T47D (cell line): ENCODE measurements around the gene CCDC32.

ENCODE experiments used
- DNase-seq, 2 experiments: peaks; one replicate each; pipeline versions ENCODE4 v3.0.0 to v3.0.0-alpha.2; 2011 to 2012; ENCODE audit warnings: low read depth in 1 of 2, low spot score in 1 of 2
- JUND ChIP-seq: IDR thresholded peaks from 2 replicates; pipeline ENCODE4 v1.6.1; 2012; ENCODE audit warnings: low read depth
- in situ Hi-C: cut with HindIII; loops from 2 replicates; pipeline ENCODE4 v1.10.0; 2016; ENCODE audit warnings: low sequenced_read_pairs, low pct_unique_long_range_greater_than_20kb

Gene CCDC32

DNA sequence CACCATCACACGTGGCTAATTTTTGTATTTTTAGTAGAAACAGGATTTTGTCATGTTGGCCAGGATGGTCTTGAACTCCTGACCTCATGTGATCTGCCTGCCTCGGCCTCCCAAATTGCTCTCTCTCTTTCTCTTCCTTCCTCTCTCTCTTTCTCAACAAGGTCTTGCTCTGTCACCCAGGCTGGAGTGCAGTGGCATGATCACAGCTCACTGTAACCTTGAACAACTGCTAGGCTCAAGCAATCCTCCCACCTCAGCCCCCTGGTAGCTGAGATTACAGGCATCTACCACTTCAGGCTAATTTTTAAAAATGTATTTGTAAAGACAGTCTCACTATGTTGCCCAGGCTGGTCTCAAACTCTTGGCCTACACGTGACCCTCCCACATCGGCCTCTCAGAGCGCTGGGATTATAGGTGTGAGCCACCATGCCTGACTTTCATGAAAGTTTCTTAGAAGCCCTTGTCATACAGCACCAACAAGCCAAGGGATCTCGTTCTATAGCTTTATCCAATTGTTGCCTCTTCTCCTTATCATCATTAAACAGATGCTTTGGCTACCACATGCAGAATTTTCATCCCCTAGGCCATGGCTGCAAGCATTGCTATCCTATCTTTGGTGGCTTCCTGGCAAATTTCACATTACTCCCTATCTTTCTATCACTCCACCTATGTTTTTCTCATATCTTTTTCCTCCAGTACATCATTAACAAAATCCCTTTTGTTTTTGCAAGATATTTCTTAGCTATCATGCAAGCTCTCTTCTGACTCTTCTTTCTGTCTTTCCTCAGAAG, 5.7 kb downstream of the CCDC32 start:
- DNase-seq, result no peak
- in situ Hi-C loops, result no loop called here
- no peak for TF ChIP-seq JUND

DNA sequence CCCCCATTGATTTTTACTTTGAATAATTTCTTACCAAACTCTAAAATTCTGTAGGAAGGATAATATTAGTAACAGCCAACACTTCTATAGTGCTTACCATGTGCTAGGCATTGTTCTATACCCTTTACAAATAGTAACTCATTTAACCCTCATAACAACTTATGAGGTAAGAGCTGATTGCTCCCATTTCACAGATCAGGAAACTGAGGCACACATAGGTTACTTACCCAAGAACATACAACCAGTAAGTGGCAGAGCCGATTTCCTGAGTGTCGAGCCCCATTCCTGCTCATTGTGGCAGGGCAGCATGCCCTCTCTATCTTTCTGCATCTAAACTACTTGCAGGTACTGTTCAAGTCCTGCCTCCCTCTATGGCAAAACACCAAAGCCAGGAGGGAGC, 9.0 kb downstream of the CCDC32 start:
- TF ChIP-seq JUND, result no peak
- in situ Hi-C loops, result no loop called here
- no peak for DNase-seq

DNA sequence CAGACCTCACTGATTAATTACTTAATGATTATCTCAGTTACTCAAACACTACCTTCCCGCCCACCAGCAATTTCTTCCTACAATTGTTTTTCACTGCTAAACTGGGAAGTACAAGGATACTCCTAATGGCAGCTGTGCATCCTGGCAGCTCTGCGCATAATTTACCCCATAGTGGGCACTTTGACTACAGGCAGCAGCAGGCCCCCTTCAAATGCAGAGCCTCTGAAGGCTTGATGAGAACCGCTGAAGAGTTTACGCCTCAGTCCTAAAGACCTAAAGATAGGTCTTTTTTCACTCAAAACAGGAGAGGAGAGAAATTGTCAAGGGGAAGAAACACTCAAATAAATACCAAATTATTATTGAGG, 10.7 kb downstream of the CCDC32 start:
- DNase-seq, result no peak
- in situ Hi-C loops, result no loop called here
- no peak for TF ChIP-seq JUND

DNA sequence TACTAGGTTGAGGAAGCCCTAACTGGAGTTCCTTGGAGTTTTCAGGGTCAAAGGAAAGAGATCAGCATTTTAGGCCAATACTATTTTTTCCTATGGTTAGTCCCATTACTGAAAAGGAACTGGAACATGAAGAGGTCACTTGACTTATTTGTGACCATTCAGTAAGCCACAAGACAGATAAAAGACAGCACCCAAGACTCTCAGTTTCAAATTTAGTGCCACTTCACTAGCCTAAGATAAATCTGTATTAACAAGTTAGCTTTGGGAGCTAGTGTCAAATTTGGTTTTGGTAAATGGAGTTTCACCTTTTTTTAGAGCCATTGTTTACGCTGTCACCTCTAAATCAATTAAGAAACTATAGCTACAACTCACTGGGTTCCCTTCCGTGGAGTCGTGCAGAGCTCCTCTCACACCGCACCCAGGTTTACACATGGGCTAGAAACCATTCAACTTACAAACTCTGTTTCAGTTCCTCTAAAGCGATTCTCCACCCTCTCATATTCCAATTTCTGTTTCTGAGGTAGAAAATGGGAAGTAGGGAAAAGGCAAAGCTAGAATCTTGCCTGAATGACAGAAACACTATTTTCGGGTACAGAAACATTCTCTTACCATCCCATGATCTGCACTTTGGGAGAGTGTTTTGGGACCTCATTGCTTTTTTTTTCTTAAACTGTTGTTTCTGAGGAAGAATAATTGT, 14.4 kb downstream of the CCDC32 start:
- no peak for TF ChIP-seq JUND
- in situ Hi-C loops, result no loop called here
- no peak for DNase-seq

DNA sequence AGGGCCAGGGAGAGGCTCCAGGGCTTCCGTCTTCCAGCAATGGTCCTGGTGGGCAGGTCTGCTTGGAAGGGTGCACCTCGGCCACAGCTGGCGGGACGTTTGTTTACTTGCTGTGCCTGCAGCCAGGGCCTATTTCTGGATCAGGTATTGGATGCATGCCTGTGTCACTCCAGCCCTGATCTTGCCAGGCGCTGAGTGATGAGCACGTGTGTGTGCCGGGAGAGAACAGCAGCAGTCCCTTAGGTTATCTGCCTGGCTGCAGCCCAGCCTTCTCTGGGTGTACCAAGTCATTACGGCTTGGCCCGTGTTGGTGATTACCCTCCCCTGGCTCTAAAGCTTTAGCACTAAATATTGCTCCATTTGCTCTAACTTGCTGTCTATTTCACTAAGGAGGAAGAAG, 14.9 kb downstream of the CCDC32 start:
- no peak for DNase-seq
- TF ChIP-seq JUND, result no peak
- in situ Hi-C loops, result no loop called here

DNA sequence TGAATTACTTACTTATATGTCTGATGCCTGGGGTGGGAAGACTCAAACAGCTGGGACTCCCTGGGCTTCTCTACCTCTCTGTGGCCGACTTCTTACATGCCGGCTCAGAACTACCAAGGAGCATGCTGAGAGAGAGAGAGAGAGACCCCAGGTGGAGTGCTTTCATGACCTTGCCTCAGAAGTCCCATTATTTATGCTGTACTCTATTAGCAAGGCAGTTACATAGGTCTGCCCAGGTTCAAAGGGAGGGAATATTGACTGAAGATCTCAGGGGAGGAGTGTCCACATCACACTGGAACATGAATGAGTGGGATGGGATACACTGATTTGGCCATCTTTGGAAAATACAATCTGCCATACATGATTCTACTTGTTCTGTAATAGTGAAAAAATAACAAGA, 16.2 kb downstream of the CCDC32 start:
- DNase-seq, result no peak
- TF ChIP-seq JUND, result no peak
- in situ Hi-C loops, result no loop called here

DNA sequence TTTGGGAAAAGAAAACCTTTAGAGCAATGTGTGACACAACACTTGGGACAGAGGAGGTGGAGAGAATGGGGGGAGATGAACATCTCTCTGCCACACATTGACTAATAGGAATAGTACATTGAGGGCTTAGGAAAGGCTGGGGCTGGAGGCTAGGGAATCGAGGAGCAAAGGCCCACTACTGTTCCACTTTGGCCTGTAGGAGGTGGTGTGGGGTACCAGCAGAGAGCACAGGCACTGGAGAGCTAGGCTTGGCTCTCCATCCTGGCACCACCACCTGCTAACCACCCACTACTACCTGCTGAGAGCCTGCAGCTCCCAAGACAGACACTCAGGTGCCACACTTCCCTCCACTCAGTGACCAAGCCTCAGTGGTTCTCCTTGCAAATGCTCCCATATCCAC, 19.4 kb downstream of the CCDC32 start:
- in situ Hi-C loops, result no loop called here
- DNase-seq, result no peak
- no peak for TF ChIP-seq JUND

DNA sequence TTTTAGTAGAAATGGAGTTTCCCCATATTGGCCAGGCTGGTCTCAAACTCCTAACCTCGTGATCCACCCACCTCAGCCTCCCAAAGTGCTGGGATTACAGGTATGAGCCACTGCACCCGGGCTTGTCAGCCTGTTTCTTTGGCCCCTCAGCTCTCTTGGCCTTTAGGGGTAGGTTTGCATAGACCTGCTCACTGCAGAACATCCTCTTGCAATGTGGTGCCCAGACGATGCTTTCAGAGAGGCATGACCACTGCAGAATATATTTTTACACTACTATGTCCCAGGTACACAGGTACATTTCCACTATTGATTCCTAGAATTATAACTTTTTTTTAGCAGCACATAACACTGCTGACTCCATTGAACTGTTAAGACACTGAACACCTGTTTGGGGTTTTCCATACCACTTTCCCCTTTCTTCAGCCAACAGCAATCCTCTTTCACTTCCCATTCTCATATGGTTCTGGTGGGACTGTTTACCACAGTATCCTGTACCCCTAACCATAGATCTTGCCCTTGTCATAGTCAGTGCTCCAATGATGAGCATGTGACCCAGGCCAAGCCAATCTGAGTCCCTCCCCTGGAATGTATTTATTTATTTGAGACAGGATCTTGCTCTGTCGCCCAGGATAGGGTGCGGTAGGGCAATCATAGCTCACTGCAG, 21.1 kb downstream of the CCDC32 start:
- no peak for DNase-seq
- in situ Hi-C loops, result no loop called here

DNA sequence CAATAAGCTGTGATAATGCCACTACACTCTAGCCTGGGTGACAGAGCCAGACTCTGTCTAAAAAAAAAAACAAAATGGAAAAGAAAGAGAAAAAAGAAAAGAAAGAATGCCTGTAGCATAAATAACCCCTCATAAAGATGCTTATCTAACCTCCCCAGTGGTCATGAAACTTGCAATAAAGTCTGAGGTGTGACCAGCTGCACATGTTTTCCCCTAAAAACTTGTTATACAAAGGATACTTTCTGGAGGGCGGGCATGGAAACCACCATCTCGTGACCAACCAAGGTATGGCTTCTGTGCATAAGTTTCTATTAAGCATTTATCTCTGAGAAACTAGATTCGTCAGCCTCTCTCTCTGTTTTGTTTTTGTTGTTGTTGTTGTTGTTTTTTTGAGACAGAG, 21.8 kb downstream of the CCDC32 start:
- in situ Hi-C loops, result no loop called here
- TF ChIP-seq JUND, result no peak
- no peak for DNase-seq

More for the DNA sequence above, 21.1 kb downstream of the CCDC32 start:
- no peak for TF ChIP-seq JUND

DNA sequence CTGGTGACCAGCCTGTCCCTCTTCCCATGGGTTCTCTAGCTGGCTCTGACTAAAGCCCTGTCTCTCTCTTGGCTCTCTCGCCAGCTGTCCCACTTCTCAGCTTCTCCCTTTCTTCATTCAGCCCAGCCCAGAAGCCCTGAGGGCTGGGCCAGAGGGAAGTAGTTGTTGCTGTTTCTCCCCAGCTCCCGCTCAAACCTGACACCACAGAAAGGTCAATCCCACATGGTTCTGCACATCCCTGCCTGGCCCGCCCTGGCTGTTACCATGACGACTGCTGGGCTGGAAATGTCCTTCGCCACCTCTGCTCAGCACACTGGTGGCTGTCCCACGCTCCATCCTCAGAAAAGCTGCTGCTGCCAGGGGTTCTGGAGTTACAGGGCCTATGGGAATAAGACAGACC, 25.9 kb downstream of the CCDC32 start:
- TF ChIP-seq JUND, result no peak
- DNase-seq, result no peak
- in situ Hi-C loops, result no loop called here

DNA sequence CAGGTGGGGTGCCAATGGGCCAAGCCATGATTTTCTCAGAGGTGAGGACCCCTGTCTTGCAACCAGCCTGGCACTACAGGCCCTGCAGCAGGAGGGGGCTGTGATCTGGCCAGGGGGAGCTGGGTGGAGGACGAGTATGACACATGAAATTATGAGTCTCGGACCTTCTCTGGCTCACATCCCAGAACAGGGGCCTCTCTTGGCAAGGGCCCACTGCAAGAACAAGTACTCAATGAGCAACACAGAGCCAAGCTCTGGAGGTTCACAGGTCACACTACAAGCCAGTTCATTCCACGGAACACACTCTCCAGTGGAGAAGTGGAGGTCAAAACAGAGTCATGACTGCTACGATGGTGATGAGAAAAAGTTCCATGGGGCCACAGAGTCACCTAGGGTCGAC, 28.3 kb downstream of the CCDC32 start:
- in situ Hi-C loops, result no loop called here
- no peak for DNase-seq
- no peak for TF ChIP-seq JUND

DNA sequence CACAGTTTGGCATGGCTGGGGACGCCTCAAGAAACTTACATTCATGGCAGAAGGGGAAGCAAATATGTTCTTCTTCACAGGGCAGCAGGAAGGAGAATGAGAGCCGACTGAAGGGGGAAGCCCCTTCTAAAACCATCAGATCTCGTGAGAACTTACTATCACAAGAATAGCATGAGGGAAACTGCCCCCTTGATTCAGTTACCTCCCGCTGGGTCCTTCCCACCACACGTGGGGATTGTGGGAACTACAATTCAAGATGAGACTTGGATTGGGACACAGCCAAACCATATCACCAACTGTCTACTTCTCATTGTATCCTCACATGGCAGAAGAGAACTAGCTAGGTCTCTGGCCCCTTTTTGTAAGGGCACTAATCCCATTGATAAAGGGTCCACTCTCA, 30.5 kb downstream of the CCDC32 start:
- no peak for DNase-seq
- in situ Hi-C loops, result no loop called here
- no peak for TF ChIP-seq JUND

DNA sequence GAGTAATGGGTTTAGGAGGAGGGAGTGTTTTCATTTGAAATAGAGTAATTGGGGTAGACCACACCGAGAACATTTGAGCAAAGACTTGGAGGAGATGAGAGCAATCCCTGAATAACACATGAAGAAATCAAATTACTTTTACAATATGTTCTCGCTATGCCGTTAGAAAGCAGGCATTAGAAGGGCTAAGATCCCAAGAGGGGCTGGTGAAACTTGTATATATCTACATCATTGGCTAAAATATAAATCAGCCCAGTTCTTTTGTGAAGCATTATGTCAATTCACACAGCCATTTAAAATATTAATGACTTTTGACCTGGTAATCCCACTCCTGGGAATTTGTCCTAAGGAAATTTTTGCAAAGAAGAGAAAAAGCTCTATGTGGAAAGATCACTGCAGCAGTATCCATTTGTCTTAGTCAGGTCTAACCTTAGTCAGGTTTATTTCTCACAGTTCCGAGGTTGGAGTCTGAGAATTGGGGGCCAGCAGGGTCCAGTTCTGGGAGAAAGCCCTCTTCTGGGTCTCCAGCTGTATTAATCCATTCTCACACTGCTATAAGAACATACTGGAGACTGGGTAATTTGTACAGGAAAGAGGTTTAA, 31.0 kb downstream of the CCDC32 start:
- no peak for TF ChIP-seq JUND
- no peak for DNase-seq
- in situ Hi-C loops, result no loop called here
